GM18907 (cell line): ENCODE measurements around the gene VPS33B.

Experiments used
- ATAC-seq: cut with Tn5 transposase; IDR thresholded peaks from one replicate; pipeline ENCODE4 v1.9.1; 2021; ENCODE audit warnings: mild to moderate bottlenecking, moderate library complexity; ENCODE audit not compliant: unreplicated experiment

VPS33B gene

DNA sequence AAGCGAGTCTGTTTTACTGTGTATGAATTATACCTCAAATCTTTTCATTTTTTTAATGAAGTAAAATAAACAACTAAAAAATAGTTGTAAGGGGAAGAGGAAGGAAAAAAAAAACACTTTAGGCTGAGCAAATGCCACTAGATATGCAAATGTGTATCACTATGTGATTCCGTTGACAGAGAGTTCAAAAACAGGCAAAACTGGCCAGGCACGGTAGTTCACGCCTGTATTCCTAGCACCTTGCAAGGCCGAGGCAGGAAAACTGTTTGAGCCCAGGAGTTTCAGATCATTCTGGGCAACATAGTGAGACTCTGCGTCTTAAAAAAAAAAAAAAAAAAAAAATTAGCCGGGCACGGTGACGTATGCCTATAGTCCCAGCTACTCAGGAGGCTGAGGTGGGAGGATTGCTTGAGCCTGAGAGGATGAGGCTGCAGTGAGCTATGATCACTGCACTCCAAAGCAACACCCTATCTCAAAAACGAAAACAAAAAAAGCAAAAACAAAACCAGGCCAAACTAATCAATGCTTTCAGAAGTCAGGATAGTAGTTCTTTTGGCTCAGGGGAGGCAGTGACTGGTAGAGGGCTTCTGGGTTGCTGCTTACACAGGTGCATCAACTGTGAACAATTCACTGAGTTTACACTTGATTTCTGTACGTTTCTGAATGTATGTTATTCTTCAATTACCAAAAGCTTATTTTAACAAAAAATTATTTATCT lies 35.4 kb downstream of the VPS33B start:
- ATAC-seq = no peak

DNA sequence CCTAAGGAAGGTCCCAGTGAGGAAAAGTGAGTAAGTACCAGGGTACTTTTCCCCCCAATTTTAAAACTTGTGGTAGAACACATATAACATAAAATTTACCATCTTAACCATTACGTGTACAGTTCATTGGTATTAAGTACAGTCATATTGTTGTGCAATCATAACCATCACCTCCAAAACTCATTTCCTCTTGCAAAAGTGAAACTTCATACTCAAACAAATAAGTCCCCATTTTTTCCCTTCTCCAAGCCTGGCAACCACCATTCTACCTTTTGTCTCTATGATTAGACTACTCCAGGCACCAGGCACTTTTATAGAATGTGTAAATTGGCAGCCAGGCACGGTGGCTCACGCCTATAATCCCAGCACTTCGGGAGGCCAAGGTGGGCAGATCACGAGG lies 40.3 kb downstream of the VPS33B start:
- peak; percentile 41 for ATAC-seq

DNA sequence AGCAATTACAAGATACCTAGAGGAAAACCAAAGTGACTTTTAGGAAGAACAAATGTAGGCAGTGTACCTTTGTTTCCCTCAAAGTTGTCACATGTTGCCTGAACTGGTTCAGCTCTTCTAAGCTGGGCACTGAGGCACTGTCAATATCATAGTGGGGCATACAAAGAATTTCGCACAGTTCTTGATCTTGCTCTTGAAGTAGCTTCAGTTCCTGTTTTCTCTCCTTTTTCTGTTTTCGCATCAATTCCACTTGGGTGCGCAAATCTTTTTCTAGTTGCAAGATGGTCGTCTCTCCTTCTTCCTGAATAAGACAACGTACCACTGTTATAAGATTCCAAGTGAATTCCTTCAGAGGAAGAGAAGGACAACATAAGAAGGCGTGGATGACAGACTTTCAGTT lies 40.7 kb downstream of the VPS33B start:
- ATAC-seq = peak; percentile 62

DNA sequence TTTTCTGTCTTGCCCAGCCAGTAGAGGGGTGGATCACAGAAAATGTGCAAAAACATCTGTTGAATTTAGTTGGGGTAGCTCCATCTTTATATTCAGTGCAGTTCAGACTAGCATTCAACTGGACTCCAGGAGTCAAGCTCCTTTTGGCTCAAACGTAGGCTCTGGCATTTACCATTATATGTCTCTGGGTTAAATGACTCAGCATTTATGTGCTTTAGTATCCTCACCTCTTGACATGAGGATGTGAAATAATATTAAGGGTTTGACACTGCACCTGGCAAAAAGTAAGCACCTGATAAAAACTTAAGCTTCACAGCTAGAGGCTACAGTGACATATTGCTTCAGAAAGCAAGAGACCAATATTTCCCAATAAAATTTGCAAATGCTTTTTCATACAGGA lies 42.8 kb downstream of the VPS33B start:
- no peak for ATAC-seq

DNA sequence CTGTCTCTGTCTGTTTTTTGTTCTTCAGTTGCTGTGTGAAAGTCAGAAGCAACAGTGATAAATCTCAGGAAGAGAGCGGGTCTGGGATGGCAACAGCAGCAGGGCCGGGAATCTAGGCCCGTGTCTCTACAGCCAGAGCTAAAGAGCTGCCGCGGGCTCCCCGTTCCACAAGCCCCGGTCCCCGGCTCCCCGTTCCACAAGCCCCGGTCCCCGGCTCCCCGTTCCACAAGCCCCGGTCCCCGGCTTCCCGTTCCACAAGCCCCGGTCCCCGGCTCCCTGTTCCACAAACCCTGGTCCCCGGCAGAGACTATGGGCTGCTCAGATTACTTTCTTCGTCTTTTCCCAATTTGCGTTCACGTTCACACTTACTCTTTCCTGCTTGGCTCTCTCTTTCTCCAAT lies 48.2 kb downstream of the VPS33B start:
- ATAC-seq = no peak

DNA sequence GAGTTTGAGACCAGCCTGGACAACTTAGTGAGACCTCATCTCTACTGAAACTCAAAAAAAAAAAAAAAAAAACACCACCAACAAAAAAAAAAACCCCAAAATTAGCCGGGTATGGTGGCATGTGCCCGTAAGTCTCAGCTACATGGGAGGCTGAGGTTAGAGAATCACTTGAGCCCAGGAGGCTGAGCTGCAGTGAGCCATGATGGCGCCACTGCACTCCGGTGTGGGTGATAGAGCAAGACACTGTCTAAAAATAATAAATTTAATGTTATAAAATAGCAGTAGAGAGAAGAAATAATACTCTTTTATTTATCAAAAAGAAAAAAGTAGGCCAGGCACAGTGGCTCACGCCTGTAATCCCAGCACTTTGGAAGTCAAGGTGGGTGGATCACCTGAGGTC lies 50.3 kb downstream of the VPS33B start:
- ATAC-seq = no peak

DNA sequence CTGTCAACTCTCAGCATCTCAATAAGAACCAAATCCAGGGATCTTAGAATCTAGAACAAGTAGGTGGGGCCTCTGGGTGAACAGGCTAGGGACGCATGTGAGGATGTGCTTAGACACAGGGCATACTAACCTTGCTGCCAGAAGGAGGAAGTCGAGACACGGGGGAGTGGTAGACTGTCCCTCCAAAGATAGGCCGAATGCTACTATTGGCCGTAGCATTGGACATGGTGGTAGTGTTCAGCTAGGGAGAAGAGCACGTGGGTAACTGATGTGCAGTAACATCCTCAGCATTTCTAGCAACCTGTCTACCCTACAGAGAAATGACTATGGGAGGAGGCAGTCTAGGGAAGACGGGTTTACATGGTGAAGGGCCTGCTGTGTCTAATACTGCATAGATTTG lies 52.1 kb downstream of the VPS33B start:
- no peak for ATAC-seq

DNA sequence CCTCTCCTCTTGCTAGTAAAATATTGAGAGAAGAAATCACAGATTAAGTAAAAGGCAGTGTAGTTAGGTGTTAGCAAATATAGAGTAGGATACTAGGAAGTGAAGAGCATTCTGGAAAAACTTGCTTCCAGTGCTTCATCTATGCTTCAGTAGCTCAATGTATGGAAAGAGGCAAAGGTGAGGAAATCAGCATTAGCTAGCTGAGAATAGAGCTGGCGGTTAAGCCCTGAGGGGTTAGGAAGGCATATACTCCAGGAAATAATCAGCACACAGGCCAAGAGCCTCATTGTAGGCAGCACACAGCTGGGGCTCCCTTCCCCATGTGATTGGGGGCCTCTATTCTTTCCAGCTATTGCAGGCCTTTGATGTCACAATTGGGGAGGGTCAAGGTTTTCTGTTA lies 54.0 kb downstream of the VPS33B start:
- no peak for ATAC-seq

DNA sequence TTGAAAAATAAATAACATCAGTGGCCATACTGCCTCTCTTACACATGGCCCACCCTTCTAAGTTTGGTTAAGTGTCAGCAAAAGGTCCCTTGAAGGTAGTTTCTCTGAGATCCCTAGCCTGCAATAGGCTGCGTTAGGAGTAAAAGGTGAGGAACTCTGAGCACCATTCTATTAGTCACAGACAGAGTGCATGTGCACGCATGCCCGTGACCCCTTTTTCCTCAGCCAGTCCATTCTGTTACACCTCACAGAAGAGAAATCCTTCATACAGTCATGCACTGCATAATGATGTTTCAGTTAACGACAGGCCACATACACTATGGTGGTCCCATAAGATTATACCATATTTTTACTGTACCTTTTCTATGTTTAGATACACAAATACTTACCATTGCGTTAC lies 55.2 kb downstream of the VPS33B start:
- no peak for ATAC-seq

DNA sequence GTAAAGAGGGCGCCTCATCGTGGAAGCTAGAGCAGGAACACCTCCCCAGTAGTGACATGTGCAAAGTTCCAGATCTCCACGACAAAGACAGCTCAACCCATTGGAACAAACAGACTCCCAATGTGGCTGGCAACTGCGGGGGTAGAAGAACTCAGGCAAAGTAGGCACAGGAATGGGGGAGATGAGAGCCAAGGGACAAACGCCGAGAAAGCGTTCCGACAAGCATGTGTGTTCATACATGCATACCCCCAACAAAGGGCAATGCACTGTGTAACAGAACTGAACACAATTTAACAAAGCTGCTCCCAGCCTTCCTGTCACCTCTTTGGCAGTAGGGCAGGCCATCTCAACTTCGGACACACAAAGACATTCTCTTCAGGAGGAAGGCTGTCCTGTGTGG lies 56.1 kb downstream of the VPS33B start:
- ATAC-seq = no peak

DNA sequence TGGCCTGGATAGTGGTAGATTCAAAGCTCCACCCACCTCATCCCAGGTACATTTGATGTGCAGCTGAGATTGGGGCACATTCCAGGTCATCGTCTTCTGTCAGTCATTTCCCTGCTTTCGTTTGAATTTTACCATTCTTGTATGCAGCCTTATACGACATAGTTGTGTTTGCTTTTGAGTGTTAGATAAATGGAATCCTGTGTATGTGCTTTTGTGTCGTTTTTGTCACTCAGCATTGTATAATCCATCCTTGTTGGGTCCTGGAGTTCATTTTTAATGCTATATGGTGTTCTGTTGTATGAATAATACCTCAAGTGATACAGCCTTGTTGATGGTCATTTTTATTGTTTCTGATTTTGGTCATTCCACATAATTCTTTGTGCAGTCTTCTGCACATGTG lies 60.4 kb downstream of the VPS33B start:
- ATAC-seq = no peak

DNA sequence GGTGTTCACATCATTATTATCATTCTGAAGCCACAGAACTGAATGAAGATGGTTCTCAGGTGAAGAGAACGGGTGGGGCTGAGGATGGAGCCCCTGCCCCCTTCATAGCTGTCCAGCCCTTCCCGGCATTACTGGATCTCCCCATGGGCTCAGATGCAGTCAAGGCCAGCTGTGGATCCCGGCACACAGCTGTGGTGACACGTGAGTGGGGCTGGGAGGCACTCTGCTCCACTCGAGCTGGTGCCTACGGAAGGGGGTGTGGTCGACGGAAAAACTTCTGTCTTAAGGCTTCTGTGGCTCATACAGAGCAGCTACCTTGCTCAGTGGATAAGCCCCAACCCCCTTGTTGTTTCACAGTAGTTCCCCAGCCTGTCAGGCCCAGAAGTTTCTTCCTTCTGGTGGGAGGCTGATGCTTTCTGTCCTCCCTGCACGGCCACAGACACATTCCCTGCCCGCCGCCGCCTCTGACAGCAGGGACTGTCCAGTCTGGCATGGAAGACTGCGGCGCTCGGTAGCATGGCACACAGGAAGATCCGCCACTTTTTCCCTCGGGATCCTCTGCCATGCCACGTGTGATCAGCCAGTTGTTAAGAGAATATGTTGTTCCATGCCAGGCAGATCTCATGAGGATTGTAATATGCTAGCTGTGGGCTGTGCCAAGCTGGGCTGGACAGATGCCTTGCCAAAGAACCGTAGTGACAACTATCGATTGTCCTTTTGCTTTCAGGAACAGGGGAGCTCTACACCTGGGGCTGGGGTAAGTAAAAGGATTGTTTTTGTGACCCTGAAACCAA lies 61.9 kb downstream of the VPS33B start:
- no peak for ATAC-seq

DNA sequence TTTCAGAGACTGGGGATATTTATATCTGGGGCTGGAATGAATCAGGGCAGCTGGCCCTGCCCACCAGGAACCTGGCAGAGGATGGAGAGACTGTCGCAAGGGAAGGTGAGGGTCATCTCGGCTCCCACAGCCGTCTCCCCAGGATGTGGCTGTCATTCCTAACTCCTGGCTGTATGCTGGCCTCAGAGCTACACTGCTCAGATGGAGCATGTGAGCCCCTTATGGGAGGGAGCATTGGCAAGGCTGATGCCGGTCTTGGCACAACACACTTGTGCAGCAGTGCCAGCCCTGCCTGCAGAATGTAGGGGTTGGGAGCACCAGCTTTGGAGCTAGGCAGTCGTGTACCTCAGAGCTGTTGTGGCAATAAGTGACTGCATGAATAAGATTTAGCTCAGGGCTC lies 62.5 kb downstream of the VPS33B start:
- no peak for ATAC-seq

DNA sequence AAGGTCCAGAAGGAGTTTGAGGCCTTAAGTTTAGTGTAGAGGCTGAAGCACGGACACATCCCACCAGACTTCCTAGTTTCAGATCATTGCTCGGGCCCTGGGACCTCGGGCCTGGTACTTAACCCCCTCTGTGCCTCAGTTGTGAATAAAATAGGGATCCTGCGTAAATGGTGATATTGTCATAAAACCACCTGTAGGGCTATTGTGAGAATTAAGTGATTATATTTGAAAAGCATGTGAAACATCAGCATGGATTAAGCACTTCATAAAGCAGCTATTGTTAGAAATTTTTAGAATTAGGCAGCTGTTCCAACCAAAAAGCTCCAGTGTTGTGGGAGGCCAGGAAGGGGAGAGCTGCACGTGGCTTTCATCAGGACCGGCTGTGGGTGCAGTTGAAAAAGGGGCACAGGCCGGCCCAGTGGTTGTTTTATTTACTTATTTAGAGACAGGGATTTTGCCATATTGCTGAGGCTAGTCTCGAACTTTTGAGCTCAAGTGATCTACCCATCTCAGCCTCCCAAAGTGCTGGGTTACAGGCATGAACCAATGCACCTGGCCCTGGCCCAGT lies 63.3 kb downstream of the VPS33B start:
- no peak for ATAC-seq

DNA sequence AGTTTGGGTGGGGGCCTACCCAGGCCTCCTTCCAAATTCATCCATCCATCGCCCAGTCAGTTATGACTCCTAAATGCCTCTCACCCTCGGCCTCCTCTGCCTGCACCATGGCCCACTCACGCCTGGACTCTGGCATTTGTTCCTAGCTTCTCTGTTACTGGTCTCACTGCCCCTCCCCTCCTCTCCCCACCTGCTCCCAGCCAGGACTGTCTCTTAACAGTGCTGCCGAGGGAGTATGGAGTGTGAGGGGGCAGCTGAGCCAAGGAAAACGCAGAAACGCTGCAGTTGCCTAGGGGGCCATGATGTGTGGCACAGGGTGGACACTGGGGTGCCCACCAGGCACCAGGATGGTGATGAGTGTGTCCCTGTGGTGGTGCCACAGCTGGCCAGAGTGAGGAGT lies 64.6 kb downstream of the VPS33B start:
- ATAC-seq = no peak

DNA sequence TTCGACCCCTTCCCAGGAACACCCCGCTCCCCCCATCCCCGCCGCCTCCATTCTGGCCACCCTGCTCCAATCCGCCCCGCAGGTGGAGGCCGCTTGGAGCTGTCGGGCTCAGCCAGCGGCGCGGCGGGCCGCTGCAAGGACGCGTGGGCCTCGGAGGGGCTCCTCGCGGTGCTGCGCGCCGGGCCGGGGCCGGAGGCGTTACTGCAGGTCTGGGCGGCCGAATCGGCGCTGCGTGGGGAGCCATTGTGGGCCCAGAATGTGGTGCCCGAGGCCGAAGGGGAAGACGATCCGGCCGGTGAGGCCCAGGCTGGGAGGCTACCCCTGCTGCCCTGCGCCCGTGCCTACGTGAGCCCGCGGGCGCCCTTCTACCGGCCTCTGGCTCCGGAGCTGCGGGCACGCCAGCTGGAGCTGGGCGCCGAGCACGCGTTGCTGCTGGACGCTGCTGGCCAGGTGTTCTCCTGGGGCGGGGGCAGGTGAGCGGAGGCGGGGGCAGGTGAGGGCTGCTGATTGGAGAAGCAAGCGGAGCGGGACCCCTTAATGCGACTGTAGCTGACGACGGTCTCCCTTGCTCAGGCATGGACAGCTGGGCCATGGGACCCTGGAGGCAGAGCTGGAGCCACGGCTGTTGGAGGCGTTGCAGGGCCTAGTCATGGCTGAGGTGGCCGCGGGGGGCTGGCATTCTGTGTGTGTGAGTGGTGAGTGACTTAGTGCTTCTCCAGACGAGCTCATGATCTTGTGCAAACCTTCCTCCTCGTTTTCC lies 65.2 kb downstream of the VPS33B start:
- no peak for ATAC-seq

DNA sequence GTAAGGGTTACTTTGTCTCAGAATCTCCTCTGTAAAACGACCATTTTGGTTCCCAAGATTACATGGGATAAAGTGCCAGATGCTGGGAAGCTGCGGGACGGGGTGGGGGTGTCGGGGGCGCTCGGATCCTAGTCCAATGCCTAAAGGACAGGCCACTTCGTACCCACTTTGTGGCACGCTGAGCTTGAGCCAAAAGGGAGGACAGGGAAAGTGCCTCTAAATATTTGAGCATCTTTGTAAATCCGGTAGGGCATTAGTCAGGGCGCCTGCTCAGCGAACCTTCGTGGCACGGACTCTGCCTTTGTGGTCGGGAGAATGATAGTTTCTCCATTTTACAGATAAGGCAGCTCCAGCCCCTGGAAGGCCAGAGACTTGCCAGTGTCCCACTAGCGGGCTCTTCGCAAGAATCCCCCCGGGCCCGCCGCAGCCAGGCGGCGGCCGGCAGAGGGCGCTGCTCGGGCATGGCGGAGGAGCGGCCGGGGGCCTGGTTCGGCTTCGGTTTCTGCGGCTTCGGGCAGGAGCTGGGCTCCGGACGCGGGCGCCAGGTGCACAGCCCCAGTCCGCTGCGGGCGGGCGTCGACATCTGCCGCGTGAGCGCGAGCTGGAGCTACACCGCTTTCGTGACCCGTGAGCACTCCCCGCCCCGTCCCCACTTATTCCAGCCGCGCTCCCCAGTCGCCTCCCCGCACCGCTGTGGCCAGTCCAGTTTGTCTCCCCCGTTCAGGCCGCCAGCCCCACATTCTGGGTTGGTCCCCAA lies 65.9 kb downstream of the VPS33B start:
- no peak for ATAC-seq

DNA sequence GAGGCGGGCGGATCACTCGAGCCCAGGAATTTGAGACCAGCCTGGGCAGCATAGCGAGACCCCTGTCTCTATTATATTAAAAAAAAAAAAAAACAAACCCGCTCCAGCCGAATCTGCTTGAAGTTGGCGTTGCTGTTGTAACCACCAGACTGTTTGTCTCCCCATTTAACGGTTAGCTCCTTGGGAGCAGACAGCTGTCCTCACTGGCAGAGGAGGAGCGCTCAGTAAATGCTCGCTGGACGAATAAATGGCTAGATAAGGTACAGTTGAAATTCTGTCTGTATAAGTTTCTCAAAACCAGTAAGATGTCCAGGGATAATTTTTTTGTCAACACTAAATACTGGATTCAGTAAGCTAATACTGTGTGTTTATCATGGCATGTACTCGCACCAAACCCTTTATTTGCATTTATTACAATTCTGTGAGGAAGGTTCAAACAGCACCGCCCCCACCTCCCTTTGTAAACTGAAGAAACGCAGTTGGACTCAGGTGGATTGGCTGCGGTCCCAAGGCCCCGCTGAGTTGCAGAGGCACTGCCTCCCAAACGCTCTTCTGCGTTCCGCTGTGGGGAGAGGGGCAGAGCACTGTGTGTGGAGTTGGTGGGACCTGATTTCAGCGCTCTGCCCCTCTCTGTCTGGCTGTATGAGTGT lies 66.6 kb downstream of the VPS33B start:
- no peak for ATAC-seq

DNA sequence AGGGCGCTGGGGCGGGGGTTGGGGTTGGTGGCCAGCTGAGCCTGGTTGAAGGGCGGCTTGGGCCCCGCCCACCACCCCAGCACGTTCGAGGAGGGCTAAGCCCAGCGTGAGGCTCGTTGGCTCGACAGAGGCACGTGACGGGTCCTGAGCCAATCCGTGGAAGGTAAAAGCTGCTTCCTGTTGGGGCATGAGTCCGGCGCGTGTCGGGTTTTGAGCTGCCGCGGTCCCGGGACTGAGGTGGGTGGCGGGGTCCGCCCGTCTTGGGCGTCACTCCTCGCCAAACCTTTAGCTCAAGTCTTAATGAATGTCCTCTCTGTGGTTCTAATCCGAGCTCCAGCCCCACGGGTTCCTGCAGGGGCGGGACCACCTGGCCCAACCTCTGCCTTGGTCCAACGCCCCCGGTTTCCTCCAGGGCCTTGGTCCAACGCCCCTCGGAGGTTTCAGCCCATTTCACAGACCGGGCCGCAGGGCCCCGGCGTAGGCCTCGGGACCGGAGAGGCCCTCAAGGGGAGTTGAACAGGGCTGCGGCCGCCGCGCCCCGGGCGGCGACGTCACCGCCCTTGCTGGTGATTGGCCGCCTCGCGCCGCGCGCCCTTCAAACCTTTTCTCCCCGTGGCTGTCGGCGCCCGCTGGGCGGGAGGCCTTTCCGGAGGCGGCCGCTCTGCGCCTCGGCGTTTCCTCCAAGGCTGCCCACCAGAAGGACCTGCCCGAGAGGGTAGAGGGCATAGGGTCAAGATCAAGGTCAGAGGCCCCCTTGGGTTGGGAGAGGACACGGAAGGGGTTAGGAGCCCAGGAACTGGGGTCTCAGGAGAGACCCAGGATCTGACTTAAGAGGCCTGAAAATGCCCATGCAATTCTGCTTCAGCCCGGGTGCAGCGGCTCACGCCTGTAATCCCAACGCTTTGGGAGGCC lies 67.4 kb downstream of the VPS33B start, which contains the start of gene RCCD1:
Gene RCCD1, plus strand, starts transcription at position 173 of the 912 bp plus-strand sequence. CDS start 1,851 bp downstream, outside the sequence.
- ATAC-seq = peak; percentile 93
